Liver (tissue), 9 donors: ENCODE results near the gene DLX4. TPM values are rescaled to one million over a fixed set of nuclear protein-coding genes. Genes with fewer than 3 reads are reported as not detected.

Source experiments
- DNase-seq: peaks from one replicate; pipeline ENCODE4 v3.0.0-alpha.2; 2017; ENCODE audit warnings: low spot score
- H3K27ac ChIP-seq, 2 donors: one replicate each; pipeline ENCODE4 v1.7.0; 2013; ENCODE audit warnings: inconsistent platforms in 2 of 2, low read length in 2 of 2, control low read depth in 1 of 2, low read depth in 1 of 2, mild to moderate bottlenecking in 1 of 2
- H3K27me3 ChIP-seq, 4 donors: one replicate each; pipeline versions ENCODE4 v1.6.1 to v1.7.0; 2013; ENCODE audit warnings: low read length in 3 of 4, inconsistent platforms in 1 of 4, mild to moderate bottlenecking in 1 of 4, moderate library complexity in 1 of 4; ENCODE audit not compliant: control insufficient read depth in 4 of 4, insufficient read depth in 4 of 4
- H3K36me3 ChIP-seq, 4 donors: one replicate each; pipeline versions ENCODE4 v1.6.1 to v1.7.0; 2013; ENCODE audit warnings: low read length in 3 of 4, mild to moderate bottlenecking in 3 of 4, low read depth in 1 of 4, moderate library complexity in 1 of 4; ENCODE audit not compliant: control insufficient read depth in 4 of 4, insufficient read depth in 3 of 4
- H3K4me1 ChIP-seq, 4 donors: one replicate each; pipeline versions ENCODE4 v1.6.1 to v1.7.0; 2013; ENCODE audit warnings: low read length in 3 of 4, mild to moderate bottlenecking in 3 of 4, moderate library complexity in 1 of 4; ENCODE audit not compliant: control insufficient read depth in 4 of 4, insufficient read depth in 4 of 4
- H3K4me3 ChIP-seq, 3 donors: one replicate each; pipeline versions ENCODE4 v1.6.1 to v1.7.0; 2013; ENCODE audit warnings: low read length in 3 of 3, control low read depth in 1 of 3, low read depth in 1 of 3, mild to moderate bottlenecking in 1 of 3
- H3K9ac ChIP-seq, 2 donors: one replicate each; pipeline ENCODE4 v1.7.0; 2013; ENCODE audit warnings: low read length in 2 of 2, mild to moderate bottlenecking in 2 of 2, moderate library complexity in 2 of 2, control low read depth in 1 of 2, low read depth in 1 of 2
- H3K9me3 ChIP-seq, 4 donors: one replicate each; pipeline versions ENCODE4 v1.6.1 to v1.7.0; 2013; ENCODE audit warnings: low read length in 3 of 4; ENCODE audit not compliant: control insufficient read depth in 4 of 4
- EGR1 ChIP-seq, 2 donors: IDR thresholded peaks; 2 replicates each; pipeline ENCODE4 v1.6.1; 2016 to 2018; ENCODE audit warnings: antibody characterized with exemption in 2 of 2, low read depth in 2 of 2
- FOXA2 ChIP-seq: IDR thresholded peaks from 2 replicates; pipeline ENCODE4 v1.6.1; 2016; ENCODE audit warnings: antibody characterized with exemption
- GABPA ChIP-seq, 2 donors: IDR thresholded peaks in 1 of 2; conservative IDR thresholded peaks in 1 of 2; 2 replicates each; pipeline ENCODE4 v1.6.1; 2016; ENCODE audit warnings: antibody characterized with exemption in 2 of 2, mild to moderate bottlenecking in 1 of 2, moderate library complexity in 1 of 2
- HNF4A ChIP-seq, 2 donors: conservative IDR thresholded peaks; 2 replicates each; pipeline ENCODE4 v1.6.1; 2016; ENCODE audit warnings: antibody characterized with exemption in 2 of 2, mild to moderate bottlenecking in 2 of 2
- HNF4G ChIP-seq: IDR thresholded peaks from 2 replicates; pipeline ENCODE4 v1.6.1; 2016; ENCODE audit warnings: antibody characterized with exemption
- JUND ChIP-seq, 2 donors: IDR thresholded peaks; 2 replicates each; pipeline ENCODE4 v1.6.1; 2016; ENCODE audit warnings: antibody characterized with exemption in 2 of 2
- NR2F2 ChIP-seq: IDR thresholded peaks from 2 replicates; pipeline ENCODE4 v1.6.1; 2016; ENCODE audit warnings: antibody characterized with exemption
- RAD21 ChIP-seq, 2 donors: IDR thresholded peaks; 2 replicates each; pipeline ENCODE4 v1.6.1; 2016; ENCODE audit warnings: antibody characterized with exemption in 2 of 2, mild to moderate bottlenecking in 2 of 2
- RXRA ChIP-seq, 2 donors: IDR thresholded peaks; 2 replicates each; pipeline ENCODE4 v1.6.1; 2017 to 2018; ENCODE audit warnings: antibody characterized with exemption in 2 of 2, mild to moderate bottlenecking in 1 of 2
- SP1 ChIP-seq: IDR thresholded peaks from 2 replicates; pipeline ENCODE4 v1.6.1; 2018; ENCODE audit warnings: antibody characterized with exemption, mild to moderate bottlenecking
- WGBS: extraction: QIAGEN DNeasy Blood & Tissue Kit; methylation state at CpG from one replicate; pipeline ENCODE4 v1.1.7; 2013; 5-methylcytosine and 5-hydroxymethylcytosine counted together
- polyA plus RNA-seq, 2 donors: library from polyadenylated mRNA; stranded (reverse) in 1 of 2; unstranded in 1 of 2; fragments of 200-250 nt in 1 of 2; fragments of >200 nt in 1 of 2; fragmentation: Nextera tagmentation in 1 of 2; extraction: Ambion mirVana in 1 of 2; gene quantifications; one replicate each; pipeline versions ENCODE4 v1.2.1 to v1.2.3, GENCODE V29; 2013 to 2015
- total RNA-seq, 2 donors: library from RNA; depleted of rRNA; stranded (reverse); fragments of >200 nt; gene quantifications; one replicate each; pipeline ENCODE4 v1.2.3, GENCODE V29; 2014
- TF ChIP-seq, protein P1 (sequence below): IDR thresholded peaks from 2 replicates; pipeline ENCODE4 v1.6.1; 2016; ENCODE audit warnings: antibody characterized with exemption, mild to moderate bottlenecking
- TF ChIP-seq, protein P2 (sequence below): IDR thresholded peaks from 2 replicates; pipeline ENCODE4 v1.6.1; 2016; ENCODE audit warnings: antibody characterized with exemption
- TF ChIP-seq, protein P3 (sequence below): IDR thresholded peaks from 2 replicates; pipeline ENCODE4 v1.6.1; 2016; ENCODE audit warnings: antibody characterized with exemption
- TF ChIP-seq, protein P4 (sequence below): fragments of 150-350 bp; IDR thresholded peaks from 2 replicates; pipeline ENCODE4 v1.5.1; 2017; ENCODE audit warnings: improper control_type of control experiment, low read depth, low read length; ENCODE audit not compliant: missing input control
- TF ChIP-seq, protein P5 (sequence below): IDR thresholded peaks from 2 replicates; pipeline ENCODE4 v1.6.1; 2016; ENCODE audit warnings: antibody characterized with exemption
- donor health status: healthy.
- donor health status: healthy.
- donor health status: healthy.
- donor health status: healthy.
- donor health status: healthy.

The DLX4 gene
- total and polyA plus RNA-seq, 4 donors, result not detected

DNA sequence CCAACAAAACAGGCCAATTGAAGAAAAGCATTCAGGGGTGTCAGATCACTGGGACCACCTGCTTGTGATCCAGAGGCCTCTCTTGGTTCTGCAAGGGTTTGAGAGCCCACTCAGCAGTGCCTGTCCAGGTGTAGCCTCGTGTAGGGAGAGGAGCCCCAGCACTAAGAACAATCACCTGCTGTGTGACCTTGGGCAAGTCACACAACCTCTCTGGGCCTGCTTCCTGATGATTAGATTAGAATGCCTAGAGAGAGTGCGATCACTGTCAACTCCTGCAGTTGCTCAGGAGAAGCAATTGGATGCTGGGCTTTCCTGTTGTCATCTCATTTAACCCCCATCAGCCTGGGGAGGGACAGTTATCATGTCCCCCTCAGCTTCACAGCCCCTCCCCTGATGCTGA is 15.8 kb downstream of the DLX4 start:
- Histone ChIP-seq H3K9ac (no peak overlapping the region), H3K9me3 (no peaks in the 10 kb centered on the region), H3K36me3 (no peaks in the 10 kb centered on the region), H3K4me3 (no peak overlapping the region), H3K4me1 (no peaks in the 10 kb centered on the region), H3K27me3 (peaks cover 0 to 7% (median 5%) of the 10 kb centered on the region in 4 donors), H3K27ac (no peak overlapping the region)
- no peak for DNase-seq
- TF ChIP-seq HNF4G (no peak), SP1 (no peak), RXRA (IDR thresholded peaks at IDR 0.05) (no peak), FOXA2 (no peak), JUND (IDR thresholded peaks at IDR 0.05) (no peak), GABPA (IDR thresholded peaks at IDR 0.05 in 1 of 2, conservative IDR thresholded peaks at IDR 0.05 in 1 of 2) (no peak), EGR1 (IDR thresholded peaks at IDR 0.05; ENCODE audit: low read depth in 2 of 2) (no peak)
- TF ChIP-seq, protein P1, sequence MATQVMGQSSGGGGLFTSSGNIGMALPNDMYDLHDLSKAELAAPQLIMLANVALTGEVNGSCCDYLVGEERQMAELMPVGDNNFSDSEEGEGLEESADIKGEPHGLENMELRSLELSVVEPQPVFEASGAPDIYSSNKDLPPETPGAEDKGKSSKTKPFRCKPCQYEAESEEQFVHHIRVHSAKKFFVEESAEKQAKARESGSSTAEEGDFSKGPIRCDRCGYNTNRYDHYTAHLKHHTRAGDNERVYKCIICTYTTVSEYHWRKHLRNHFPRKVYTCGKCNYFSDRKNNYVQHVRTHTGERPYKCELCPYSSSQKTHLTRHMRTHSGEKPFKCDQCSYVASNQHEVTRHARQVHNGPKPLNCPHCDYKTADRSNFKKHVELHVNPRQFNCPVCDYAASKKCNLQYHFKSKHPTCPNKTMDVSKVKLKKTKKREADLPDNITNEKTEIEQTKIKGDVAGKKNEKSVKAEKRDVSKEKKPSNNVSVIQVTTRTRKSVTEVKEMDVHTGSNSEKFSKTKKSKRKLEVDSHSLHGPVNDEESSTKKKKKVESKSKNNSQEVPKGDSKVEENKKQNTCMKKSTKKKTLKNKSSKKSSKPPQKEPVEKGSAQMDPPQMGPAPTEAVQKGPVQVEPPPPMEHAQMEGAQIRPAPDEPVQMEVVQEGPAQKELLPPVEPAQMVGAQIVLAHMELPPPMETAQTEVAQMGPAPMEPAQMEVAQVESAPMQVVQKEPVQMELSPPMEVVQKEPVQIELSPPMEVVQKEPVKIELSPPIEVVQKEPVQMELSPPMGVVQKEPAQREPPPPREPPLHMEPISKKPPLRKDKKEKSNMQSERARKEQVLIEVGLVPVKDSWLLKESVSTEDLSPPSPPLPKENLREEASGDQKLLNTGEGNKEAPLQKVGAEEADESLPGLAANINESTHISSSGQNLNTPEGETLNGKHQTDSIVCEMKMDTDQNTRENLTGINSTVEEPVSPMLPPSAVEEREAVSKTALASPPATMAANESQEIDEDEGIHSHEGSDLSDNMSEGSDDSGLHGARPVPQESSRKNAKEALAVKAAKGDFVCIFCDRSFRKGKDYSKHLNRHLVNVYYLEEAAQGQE, result no peak
- TF ChIP-seq, protein P2, sequence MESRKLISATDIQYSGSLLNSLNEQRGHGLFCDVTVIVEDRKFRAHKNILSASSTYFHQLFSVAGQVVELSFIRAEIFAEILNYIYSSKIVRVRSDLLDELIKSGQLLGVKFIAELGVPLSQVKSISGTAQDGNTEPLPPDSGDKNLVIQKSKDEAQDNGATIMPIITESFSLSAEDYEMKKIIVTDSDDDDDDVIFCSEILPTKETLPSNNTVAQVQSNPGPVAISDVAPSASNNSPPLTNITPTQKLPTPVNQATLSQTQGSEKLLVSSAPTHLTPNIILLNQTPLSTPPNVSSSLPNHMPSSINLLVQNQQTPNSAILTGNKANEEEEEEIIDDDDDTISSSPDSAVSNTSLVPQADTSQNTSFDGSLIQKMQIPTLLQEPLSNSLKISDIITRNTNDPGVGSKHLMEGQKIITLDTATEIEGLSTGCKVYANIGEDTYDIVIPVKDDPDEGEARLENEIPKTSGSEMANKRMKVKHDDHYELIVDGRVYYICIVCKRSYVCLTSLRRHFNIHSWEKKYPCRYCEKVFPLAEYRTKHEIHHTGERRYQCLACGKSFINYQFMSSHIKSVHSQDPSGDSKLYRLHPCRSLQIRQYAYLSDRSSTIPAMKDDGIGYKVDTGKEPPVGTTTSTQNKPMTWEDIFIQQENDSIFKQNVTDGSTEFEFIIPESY, result no peak
- TF ChIP-seq, protein P3, sequence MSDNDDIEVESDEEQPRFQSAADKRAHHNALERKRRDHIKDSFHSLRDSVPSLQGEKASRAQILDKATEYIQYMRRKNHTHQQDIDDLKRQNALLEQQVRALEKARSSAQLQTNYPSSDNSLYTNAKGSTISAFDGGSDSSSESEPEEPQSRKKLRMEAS, result no peak
- WGBS, result 42% methylated on average over 2 of the region's 2 CpGs

DNA sequence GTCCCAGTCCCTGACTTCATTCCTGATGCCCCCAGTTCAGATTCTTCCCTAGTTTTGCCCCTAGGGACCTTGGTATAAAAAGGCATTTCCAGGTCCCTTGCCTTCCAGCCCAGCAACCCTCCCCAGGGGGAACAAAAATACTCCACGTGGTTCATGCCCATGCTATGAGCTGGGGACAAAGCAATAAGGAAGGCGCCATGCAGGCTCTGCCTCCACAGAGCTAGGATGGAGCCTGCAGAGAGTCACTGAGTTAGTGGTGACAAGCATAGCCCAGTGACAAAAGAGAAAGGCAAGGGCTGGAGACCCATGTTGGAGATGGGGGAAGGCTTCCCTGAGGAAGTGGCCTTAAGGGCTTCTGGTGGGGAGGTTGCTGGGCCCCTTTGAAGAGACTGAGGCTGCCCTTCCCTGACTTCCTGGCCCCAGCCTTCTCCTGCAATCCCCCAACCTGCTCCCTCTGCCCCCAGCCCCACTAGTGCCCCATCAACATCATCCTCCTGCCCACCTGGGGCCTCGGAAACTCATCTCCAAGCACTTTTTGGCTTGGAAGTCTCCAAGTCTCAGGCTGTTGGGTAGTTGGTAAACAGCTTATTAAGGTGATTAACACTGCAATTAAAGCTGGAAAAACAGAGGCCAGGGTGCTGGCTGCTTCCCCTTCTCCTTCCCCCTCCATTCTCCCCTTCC is 16.5 kb downstream of the DLX4 start:
- Histone ChIP-seq H3K27me3 (peaks cover 0 to 7% (median 4%) of the 10 kb centered on the region in 4 donors), H3K4me1 (no peaks in the 10 kb centered on the region), H3K36me3 (no peaks in the 10 kb centered on the region), H3K9me3 (no peaks in the 10 kb centered on the region), H3K9ac (no peak overlapping the region), H3K27ac (no peak overlapping the region), H3K4me3 (no peak overlapping the region)
- no peak for DNase-seq
- TF ChIP-seq RAD21 (IDR thresholded peaks at IDR 0.05), result no peak
- no peak for TF ChIP-seq GABPA (IDR thresholded peaks at IDR 0.05 in 1 of 2, conservative IDR thresholded peaks at IDR 0.05 in 1 of 2)
- TF ChIP-seq, protein P4, sequence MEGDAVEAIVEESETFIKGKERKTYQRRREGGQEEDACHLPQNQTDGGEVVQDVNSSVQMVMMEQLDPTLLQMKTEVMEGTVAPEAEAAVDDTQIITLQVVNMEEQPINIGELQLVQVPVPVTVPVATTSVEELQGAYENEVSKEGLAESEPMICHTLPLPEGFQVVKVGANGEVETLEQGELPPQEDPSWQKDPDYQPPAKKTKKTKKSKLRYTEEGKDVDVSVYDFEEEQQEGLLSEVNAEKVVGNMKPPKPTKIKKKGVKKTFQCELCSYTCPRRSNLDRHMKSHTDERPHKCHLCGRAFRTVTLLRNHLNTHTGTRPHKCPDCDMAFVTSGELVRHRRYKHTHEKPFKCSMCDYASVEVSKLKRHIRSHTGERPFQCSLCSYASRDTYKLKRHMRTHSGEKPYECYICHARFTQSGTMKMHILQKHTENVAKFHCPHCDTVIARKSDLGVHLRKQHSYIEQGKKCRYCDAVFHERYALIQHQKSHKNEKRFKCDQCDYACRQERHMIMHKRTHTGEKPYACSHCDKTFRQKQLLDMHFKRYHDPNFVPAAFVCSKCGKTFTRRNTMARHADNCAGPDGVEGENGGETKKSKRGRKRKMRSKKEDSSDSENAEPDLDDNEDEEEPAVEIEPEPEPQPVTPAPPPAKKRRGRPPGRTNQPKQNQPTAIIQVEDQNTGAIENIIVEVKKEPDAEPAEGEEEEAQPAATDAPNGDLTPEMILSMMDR, result no peak
- TF ChIP-seq, protein P5, sequence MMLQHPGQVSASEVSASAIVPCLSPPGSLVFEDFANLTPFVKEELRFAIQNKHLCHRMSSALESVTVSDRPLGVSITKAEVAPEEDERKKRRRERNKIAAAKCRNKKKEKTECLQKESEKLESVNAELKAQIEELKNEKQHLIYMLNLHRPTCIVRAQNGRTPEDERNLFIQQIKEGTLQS, result no peak
- TF ChIP-seq SP1, result no peak
- no peak for TF ChIP-seq JUND (IDR thresholded peaks at IDR 0.05)
- TF ChIP-seq HNF4A (conservative IDR thresholded peaks at IDR 0.05), result no peak
- TF ChIP-seq EGR1 (IDR thresholded peaks at IDR 0.05; ENCODE audit: low read depth in 2 of 2), result no peak
- TF ChIP-seq NR2F2, result no peak
- TF ChIP-seq, protein P2, result no peak
- no peak for TF ChIP-seq HNF4G
- WGBS, result 54% methylated on average over 3 of the region's 3 CpGs
